HT-29 (cell line): ENCODE measurements around the gene PAX5. TPM values are rescaled to one million over a fixed set of nuclear protein-coding genes. Genes with fewer than 3 reads are reported as not detected.

Source experiments
- DNase-seq: peaks from one replicate; pipeline ENCODE4 v3.0.0-alpha.2; 2015; ENCODE audit warnings: low spot score
- total RNA-seq: library from RNA; depleted of rRNA; stranded (reverse); fragments of >200 nt; shearing (Covaris generic); gene quantifications from 2 replicates; pipeline ENCODE4 v1.2.3, GENCODE V29; 2014

The PAX5 gene
- total RNA-seq, 1 experiment from 2014 or later = not detected

GRCh38 chr9:36987891-36988290 is 46.2 kb downstream of the PAX5 start:
- DNase-seq = no peak

- DNase-seq = no peak
Observed at GRCh38 chr9:36987409-36987808, 46.7 kb downstream of the PAX5 start.

- DNase-seq = no peak
Observed at GRCh38 chr9:36986468-36987408, 47.3 kb downstream of the PAX5 start.

- no peak for DNase-seq
Observed at GRCh38 chr9:36985769-36986467, 48.1 kb downstream of the PAX5 start.

- DNase-seq = no peak
Observed at GRCh38 chr9:36985061-36985768, 48.9 kb downstream of the PAX5 start.

GRCh38 chr9:36980148-36980974 is 53.7 kb downstream of the PAX5 start:
- peak; percentile 5 for DNase-seq

GRCh38 chr9:36976371-36977030 is 57.6 kb downstream of the PAX5 start:
- no peak for DNase-seq

- DNase-seq = peak; percentile 6
Observed at GRCh38 chr9:36974731-36975130, 59.3 kb downstream of the PAX5 start.

GRCh38 chr9:36971935-36972488 is 62.1 kb downstream of the PAX5 start:
- no peak for DNase-seq

- peak; percentile 3 for DNase-seq
Observed at GRCh38 chr9:36970007-36970888, 63.8 kb downstream of the PAX5 start.

GRCh38 chr9:36969216-36969771 is 64.8 kb downstream of the PAX5 start:
- DNase-seq = no peak

GRCh38 chr9:36968574-36969215 is 65.4 kb downstream of the PAX5 start:
- DNase-seq = no peak

- no peak for DNase-seq
Observed at GRCh38 chr9:36967997-36968396, 66.1 kb downstream of the PAX5 start.

- no peak for DNase-seq
Observed at GRCh38 chr9:36966371-36967097, 67.5 kb downstream of the PAX5 start.

GRCh38 chr9:36964791-36965190 is 69.3 kb downstream of the PAX5 start:
- DNase-seq = no peak

- no peak for DNase-seq
Observed at GRCh38 chr9:36963346-36963745, 70.7 kb downstream of the PAX5 start.

- no peak for DNase-seq
Observed at GRCh38 chr9:36962691-36963090, 71.4 kb downstream of the PAX5 start.
